PC-3 (cell line): ENCODE measurements around the gene PSMD6. TPM values are rescaled to one million over a fixed set of nuclear protein-coding genes. Genes with fewer than 3 reads are reported as not detected.

ENCODE experiments used
- ATAC-seq: fragments of 200-7000 bp; cut with Tn5 transposase; 2 replicates; pipeline ENCODE4 v1.9.1; 2020; ENCODE audit warnings: mild to moderate bottlenecking, moderate library complexity
- BruUV-seq: library from RNA; stranded (reverse); fragments of 400-500 nt; replicated peaks from 2 replicates; lab custom pipeline; 2021; lab: Mats Ljungman, UMichigan
- CTCF ChIA-PET: fragments of 300-600 bp; sonication (Branson Sonifier 250); formaldehyde crosslinking; loops from one replicate; lab custom pipeline; 2022; ENCODE audit warnings: antibody characterized with exemption; lab: Charles Lee
- POLR2A ChIA-PET: fragments of 300-600 bp; sonication (Branson Sonifier 250); formaldehyde crosslinking; loops from one replicate; lab custom pipeline; 2022; ENCODE audit warnings: antibody characterized with exemption; ENCODE audit not compliant: unreplicated experiment; lab: Charles Lee
- DNase-seq: peaks from one replicate; pipeline ENCODE4 v3.0.0-alpha.2; 2015
- H2AFZ ChIP-seq: fragments of 300-600 bp; sonication (generic); 2 replicates; pipeline ENCODE4 v1.6.0; 2016; ENCODE audit warnings: antibody characterized with exemption, low read length
- H3F3A ChIP-seq: fragments of 300-600 bp; sonication (generic); one replicate; pipeline ENCODE4 v1.6.0; 2017; ENCODE audit warnings: antibody characterized with exemption, low read length, control low read depth, mild to moderate bottlenecking; ENCODE audit not compliant: unreplicated experiment
- H3K27ac ChIP-seq: fragments of 300-600 bp; sonication (generic); 2 replicates; pipeline ENCODE4 v1.5.1; 2016; ENCODE audit warnings: mild to moderate bottlenecking, low read length
- H3K27me3 ChIP-seq: fragments of 300-600 bp; sonication (generic); 2 replicates; pipeline ENCODE4 v1.6.1; 2016; ENCODE audit warnings: low read length, mixed read lengths
- H3K36me3 ChIP-seq: fragments of 300-600 bp; sonication (generic); 2 replicates; pipeline ENCODE4 v1.6.1; 2016; ENCODE audit warnings: low read depth, mixed run types, low read length, mixed read lengths
- H3K4me1 ChIP-seq: fragments of 300-600 bp; sonication (generic); 2 replicates; pipeline ENCODE4 v1.5.1; 2016; ENCODE audit warnings: low read length; ENCODE audit not compliant: insufficient read depth
- H3K4me2 ChIP-seq: fragments of 300-600 bp; sonication (generic); 2 replicates; pipeline ENCODE4 v1.6.0; 2016; ENCODE audit warnings: low read length
- H3K4me3 ChIP-seq: fragments of 300-600 bp; sonication (generic); 2 replicates; pipeline ENCODE4 v1.5.1; 2016; ENCODE audit warnings: mild to moderate bottlenecking, low read length, mixed read lengths
- H3K79me2 ChIP-seq: fragments of 300-600 bp; sonication (generic); 2 replicates; pipeline ENCODE4 v1.6.1; 2017; ENCODE audit warnings: low read length, mixed read lengths
- H3K9ac ChIP-seq: fragments of 300-600 bp; sonication (generic); 2 replicates; pipeline ENCODE4 v1.6.0; 2016; ENCODE audit warnings: mild to moderate bottlenecking, low read length
- H3K9me2 ChIP-seq: fragments of 300-600 bp; sonication (generic); replicated peaks from 2 replicates; pipeline ENCODE4 v1.6.1; 2016; ENCODE audit warnings: mixed run types, low read length, mixed read lengths
- H3K9me3 ChIP-seq: fragments of 300-600 bp; sonication (generic); 2 replicates; pipeline ENCODE4 v1.6.1; 2016; ENCODE audit warnings: low read length, mixed read lengths
- H4K20me1 ChIP-seq: fragments of 300-600 bp; sonication (generic); 2 replicates; pipeline ENCODE4 v1.6.1; 2016; ENCODE audit warnings: low read length, mixed read lengths
- EZH2 ChIP-seq: fragments of 300-600 bp; sonication (generic); IDR thresholded peaks from one replicate; pipeline ENCODE4 v1.6.1; 2017; ENCODE audit warnings: antibody characterized with exemption, mild to moderate bottlenecking, low read length; ENCODE audit not compliant: unreplicated experiment
- EZH2phosphoT487 ChIP-seq: fragments of 300-600 bp; sonication (generic); IDR thresholded peaks from 2 replicates; pipeline ENCODE4 v1.6.1; 2018; ENCODE audit warnings: mild to moderate bottlenecking, antibody characterized with exemption, low read length, borderline replicate concordance
- intact Hi-C: fragments of 100-400 bp; cut with micrococcal nuclease; formaldehyde crosslinking; loops from 2 replicates; pipeline ENCODE4 v1.9.0; 2023
- total RNA-seq: library from RNA; depleted of rRNA; stranded (reverse); fragments of >200 nt; gene quantifications from 2 replicates; pipeline ENCODE4 v1.2.3, GENCODE V29; 2014
- TF ChIP-seq, protein P1 (sequence below): fragments of 300-600 bp; sonication (generic); conservative IDR thresholded peaks from 2 replicates; pipeline ENCODE4 v1.5.1; 2017; ENCODE audit warnings: antibody characterized with exemption, low read depth, mild to moderate bottlenecking, low read length

The PSMD6 gene
- total RNA-seq, 1 experiment from 2014 or later, result 80.7 TPM

DNA sequence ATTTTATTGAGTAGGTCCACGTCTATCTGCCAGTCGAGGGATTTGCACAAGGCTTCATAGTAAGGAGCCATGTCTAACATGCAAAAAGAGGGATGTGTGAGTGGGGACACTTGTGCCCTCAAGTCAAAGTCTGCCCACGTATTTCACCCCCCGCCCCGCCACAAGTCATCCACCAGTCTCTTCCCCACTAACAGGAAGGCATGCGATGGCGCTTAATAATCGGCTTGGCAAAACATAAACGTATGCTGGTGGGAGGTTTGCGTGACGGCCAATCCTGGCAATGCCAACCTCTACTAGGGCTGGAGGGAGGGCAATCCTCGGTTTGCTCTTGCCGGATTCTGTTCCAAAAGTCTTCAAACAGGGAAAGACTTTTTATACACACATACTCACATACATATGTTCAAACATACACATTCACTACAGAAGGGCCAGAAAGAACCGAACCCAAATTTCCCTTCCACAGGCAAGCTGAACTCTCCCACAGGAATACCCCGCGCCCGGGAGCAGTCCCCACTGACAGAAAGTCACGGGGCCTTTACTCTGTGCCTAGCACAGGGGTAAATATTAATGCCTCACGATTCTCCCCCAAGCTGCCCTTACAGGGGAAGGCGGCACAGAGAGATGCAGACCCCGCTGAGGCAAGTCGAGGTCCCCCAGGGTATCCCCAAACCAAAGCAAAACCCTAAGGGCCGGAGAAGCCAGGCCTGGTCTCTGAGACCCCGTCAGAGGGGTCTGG is 675 bp downstream of the PSMD6 start:
- peak overlapping the region; percentile 34 for H3K27ac ChIP-seq
- H3K9me3 ChIP-seq, result no peaks in the 10 kb centered on the region
- no peaks in the 10 kb centered on the region for H3K9me2 ChIP-seq
- H2AFZ ChIP-seq, result peak overlapping the region; percentile 75; the same call in 1 of the 2 replicates
- CTCF ChIA-PET, result no interaction called here
- peak; percentile 51 for ATAC-seq
- peak overlapping the region; percentile 86 for H3K4me3 ChIP-seq
- BruUV-seq, result TSS peak; percentile 55
- intact Hi-C loops, result no loop called here
- TF ChIP-seq EZH2 (no peak), EZH2phosphoT487 (no peak)
- TF ChIP-seq, protein P1, sequence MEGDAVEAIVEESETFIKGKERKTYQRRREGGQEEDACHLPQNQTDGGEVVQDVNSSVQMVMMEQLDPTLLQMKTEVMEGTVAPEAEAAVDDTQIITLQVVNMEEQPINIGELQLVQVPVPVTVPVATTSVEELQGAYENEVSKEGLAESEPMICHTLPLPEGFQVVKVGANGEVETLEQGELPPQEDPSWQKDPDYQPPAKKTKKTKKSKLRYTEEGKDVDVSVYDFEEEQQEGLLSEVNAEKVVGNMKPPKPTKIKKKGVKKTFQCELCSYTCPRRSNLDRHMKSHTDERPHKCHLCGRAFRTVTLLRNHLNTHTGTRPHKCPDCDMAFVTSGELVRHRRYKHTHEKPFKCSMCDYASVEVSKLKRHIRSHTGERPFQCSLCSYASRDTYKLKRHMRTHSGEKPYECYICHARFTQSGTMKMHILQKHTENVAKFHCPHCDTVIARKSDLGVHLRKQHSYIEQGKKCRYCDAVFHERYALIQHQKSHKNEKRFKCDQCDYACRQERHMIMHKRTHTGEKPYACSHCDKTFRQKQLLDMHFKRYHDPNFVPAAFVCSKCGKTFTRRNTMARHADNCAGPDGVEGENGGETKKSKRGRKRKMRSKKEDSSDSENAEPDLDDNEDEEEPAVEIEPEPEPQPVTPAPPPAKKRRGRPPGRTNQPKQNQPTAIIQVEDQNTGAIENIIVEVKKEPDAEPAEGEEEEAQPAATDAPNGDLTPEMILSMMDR, result no peak
- no peaks in the 10 kb centered on the region for H3K27me3 ChIP-seq
- peak; percentile 4 for DNase-seq
- H4K20me1 ChIP-seq, result no peaks in the 10 kb centered on the region
- POLR2A ChIA-PET, result no interaction called here
- no peaks in the 10 kb centered on the region for H3F3A ChIP-seq
- peak overlapping the region; percentile 78 for H3K4me2 ChIP-seq
- H3K79me2 ChIP-seq, result peaks cover 31% of the 10 kb centered on the region
- peak overlapping the region; percentile 95 for H3K9ac ChIP-seq
- H3K4me1 ChIP-seq, result no peaks in the 10 kb centered on the region
- peaks cover 8% of the 10 kb centered on the region for H3K36me3 ChIP-seq

DNA sequence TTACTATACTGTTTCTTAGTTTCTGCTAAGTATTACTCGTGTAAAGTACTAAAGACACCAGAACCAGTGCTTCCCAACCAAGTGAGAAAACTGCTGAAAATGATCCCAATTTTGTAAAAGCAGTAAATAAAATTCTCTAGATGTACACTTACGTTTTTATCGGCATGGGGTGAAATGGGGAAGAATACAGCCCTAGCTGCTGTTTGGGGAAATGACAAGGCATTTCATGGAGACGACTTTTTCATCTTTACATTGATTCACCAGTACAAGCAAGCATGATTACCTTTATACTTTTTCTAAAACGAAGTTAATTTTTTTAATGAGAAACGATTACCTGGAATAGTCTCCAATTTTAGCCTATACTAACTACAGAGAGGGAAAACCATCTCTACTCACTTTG is 1.4 kb downstream of the PSMD6 start:
- Histone ChIP-seq H3K4me3 (peak overlapping the region; percentile 86), H3K9ac (peak overlapping the region; percentile 95), H3K9me2 (no peaks in the 10 kb centered on the region), H3K79me2 (peaks cover 31% of the 10 kb centered on the region), H3K36me3 (peaks cover 11% of the 10 kb centered on the region), H4K20me1 (no peaks in the 10 kb centered on the region), H3K27me3 (no peaks in the 10 kb centered on the region), H2AFZ (no peak overlapping the region), H3K4me1 (no peaks in the 10 kb centered on the region), H3F3A (no peaks in the 10 kb centered on the region), H3K9me3 (no peaks in the 10 kb centered on the region), H3K27ac (no peak overlapping the region), H3K4me2 (peak overlapping the region; percentile 78)
- ATAC-seq (no peak), DNase-seq (no peak)
- intact Hi-C loops, result no loop called here
- BruUV-seq, result no TSS peak
- ChIA-PET POLR2A (no interaction called here), CTCF (interaction anchor here (0.6 kb wide), 1 partner anchor 9 kb away, joined by 3 read pairs; no protein-coding TSS in a partner anchor)
- TF ChIP-seq, protein P1, result no peak
- TF ChIP-seq EZH2phosphoT487 (no peak), EZH2 (no peak)

GRCh38 chr3:64019879-64020278 is 3.4 kb downstream of the PSMD6 start:
- DNase-seq (no peak), ATAC-seq (no peak)
- no peak overlapping the region for H3K4me2 ChIP-seq
- H3K27ac ChIP-seq, result no peak overlapping the region
- H3K79me2 ChIP-seq, result peaks cover 31% of the 10 kb centered on the region
- no peak overlapping the region for H3K4me3 ChIP-seq
- TF ChIP-seq EZH2phosphoT487 (no peak), EZH2 (no peak)
- TF ChIP-seq, protein P1, result no peak
- H3K4me1 ChIP-seq, result no peaks in the 10 kb centered on the region
- intact Hi-C loops, result no loop called here
- no TSS peak for BruUV-seq
- H3K9me2 ChIP-seq, result no peaks in the 10 kb centered on the region
- POLR2A ChIA-PET, result no interaction called here
- H3K9ac ChIP-seq, result no peak overlapping the region
- CTCF ChIA-PET, result no interaction called here
- no peaks in the 10 kb centered on the region for H3F3A ChIP-seq
- peaks cover 16% of the 10 kb centered on the region for H3K36me3 ChIP-seq
- no peak overlapping the region for H2AFZ ChIP-seq
- no peaks in the 10 kb centered on the region for H4K20me1 ChIP-seq
- H3K27me3 ChIP-seq, result no peaks in the 10 kb centered on the region
- H3K9me3 ChIP-seq, result no peaks in the 10 kb centered on the region
